GM21447 (cell line): Measurements from ENCODE around the gene EDNRB.
"Not testable (repeated sequence)": the region's sequence is repeated elsewhere in the genome, so short reads cannot be mapped to it uniquely, and the experiment has no call there.

Source experiments
- ATAC-seq: cut with Tn5 transposase; IDR thresholded peaks from one replicate; pipeline ENCODE4 v1.9.1; 2021; ENCODE audit not compliant: unreplicated experiment

Gene EDNRB

DNA sequence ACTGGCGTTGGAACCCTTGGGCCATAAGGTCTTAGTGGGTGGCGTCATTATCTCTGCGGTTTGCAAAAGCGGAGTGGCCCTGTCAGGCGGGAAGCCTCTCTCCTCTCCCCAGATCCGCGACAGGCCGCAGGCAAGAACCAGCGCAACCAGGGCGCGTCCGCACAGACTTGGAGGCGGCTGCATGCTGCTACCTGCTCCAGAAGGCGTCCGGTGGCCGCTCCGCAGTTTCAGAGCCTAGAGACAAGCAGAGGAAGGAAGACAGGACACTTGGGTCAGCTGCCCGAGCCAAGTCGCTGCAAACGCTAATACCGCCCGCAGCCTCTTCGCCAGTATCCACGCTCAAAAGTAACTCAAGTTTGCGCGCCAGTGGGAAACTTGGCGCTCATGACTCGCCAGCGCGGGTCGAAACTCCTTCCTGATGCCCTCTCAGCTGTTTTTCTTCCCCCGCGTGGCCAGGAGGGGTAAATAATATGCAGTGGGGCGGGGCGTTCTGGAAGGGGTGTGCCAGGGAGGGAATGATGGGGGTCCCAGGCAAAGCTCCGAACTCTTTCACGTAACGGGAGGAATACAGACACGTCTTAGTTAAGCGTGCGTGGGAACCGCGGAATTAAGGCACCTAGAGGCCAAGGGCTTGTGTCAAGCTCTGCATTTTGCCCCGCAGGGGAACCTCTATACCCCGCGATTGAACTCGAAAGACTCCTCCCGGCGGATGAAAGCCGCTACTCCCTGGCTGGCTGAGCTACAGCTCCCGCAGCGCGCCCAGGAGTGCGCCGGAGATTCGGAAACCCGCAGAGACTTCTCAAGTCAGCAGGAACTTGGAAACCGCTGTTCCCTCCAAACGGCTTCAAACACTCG, at the start of gene EDNRB:
Gene EDNRB (minus strand): TSS at position 441 of the 855 bp plus-strand sequence. CDS start 258 bp downstream, at position 183.
- no peak for ATAC-seq

DNA sequence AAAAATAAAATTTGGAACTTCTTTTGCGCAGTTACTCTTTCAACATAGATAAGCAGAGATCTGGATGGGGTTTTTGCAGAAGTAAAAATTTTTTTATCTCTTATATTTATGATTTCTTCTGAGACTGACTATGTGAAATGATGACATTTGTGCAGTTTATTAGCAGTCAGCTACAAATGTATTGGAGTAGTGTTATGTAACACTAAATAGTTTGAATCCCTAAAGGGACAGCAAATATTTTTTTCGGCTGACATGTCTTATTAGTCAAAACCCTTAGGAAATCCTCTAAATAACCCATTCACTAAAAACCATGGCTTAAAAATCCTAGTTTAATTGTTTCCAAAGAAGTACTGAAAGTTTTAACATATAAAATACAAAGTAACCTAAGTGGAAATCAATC, 48.0 kb upstream of the EDNRB start:
- no peak for ATAC-seq

DNA sequence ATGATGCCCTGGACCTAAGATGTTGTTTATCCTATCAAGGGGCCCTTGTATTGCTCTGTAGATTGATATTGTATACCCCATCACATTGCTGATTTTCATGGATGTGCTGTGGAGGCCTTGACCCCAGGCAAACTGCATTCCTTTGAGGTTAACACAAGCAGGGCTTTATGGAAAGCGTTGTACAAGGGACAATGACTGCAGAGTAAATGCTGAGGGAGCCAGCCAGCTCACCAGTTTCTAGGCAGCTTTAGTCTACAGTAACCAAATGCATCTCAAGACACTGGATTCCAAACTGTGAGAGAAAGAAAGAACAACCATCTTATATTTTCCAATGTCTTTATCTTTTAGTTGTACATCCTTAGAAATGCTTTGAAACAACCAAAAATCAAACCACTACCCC, 34.1 kb upstream of the EDNRB start:
- ATAC-seq = no peak

DNA sequence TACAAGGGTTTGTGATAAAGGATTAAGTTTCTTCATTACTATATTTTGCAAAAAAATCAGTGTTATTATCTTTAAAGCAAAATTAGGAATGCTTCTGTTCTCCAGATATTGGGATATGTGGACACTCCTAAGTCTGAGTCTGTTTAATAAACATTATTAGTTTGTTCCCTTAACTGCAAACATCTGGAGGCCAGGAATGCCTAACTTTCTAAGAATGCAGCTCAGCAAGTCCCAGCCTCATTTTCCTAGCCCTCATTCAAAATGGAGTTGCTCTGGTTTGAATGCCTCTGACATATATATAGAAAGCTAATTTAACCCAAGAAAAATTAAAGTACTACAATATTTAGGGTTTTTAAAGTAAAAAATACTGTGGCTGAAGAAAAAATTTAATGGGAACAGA, 33.6 kb upstream of the EDNRB start:
- ATAC-seq = no peak

DNA sequence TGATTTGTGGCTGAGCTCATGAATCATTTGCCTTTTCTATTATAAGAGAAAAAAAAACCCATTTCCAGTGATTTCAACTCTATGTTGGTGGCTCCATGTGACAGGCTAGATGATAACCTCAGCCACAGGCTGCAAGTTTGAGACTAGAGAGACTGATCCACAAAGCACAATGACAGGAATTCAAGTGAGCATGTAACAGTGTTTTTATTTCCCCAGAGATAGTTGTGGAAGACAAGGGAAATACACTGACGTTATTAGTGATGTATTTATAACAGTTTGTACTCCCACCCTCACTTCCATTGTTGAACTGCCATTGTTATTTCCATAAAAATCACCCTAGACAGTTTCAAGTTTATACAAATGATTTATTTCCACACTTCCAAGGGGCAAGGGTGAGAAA, 27.9 kb upstream of the EDNRB start:
- no peak for ATAC-seq

DNA sequence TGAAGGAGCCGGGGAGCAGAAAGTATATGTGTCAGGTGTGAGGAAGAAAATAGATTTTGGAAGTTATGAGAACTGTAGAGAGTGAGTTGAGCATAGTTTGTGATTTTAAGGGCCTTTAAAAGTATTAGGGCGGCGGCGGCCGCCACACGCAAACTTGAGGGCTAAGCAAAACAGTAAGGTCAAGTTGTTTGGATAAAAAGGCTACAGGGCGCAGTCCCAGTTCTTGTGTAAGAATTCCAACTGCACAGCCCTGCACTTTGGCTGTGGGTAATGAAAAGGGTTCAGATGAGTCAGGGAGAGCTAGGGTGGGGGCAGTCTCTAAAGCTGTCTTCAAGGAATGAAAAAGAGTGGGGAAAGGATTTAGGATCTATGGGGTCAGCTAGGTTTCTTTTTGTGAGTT, 16.4 kb upstream of the EDNRB start:
- not testable (repeated sequence) for ATAC-seq

DNA sequence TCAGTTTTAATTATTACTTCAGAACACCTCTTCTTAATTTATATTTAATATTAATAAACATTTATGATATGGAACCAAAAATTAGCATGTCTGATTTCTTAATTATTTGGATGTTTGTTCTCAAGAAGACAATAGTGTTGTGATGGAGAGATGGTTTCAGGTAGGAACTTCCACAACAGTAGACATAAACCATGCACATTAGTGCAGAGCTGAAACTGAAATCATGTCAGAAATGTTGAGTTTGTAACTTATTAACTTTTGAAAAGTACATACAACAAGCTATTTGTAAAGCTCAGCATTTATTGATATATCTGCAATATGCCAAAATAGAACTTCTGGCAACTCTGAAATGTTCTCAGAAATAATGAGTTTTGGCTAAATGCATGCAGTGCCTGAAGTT, 11.8 kb upstream of the EDNRB start:
- ATAC-seq = peak; percentile 91

DNA sequence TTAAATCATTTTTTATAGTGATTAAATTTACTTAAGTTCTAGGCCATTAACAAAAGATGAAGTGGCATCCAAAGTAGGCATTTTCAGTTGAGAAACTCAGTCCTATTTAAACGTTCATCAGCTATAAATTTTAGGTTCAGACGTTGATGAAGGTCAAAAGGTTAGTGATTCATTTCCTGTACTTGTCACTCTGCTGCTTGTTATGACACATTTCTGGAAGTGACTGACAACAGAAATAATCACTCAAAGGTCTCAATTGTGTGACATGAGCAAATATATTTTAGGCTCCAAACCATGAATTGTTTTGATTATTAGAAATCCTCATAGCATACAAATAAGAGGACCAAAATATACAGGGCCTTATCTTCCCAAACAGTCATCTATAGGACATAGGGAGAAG, 10.3 kb upstream of the EDNRB start:
- peak; percentile 78 for ATAC-seq

DNA sequence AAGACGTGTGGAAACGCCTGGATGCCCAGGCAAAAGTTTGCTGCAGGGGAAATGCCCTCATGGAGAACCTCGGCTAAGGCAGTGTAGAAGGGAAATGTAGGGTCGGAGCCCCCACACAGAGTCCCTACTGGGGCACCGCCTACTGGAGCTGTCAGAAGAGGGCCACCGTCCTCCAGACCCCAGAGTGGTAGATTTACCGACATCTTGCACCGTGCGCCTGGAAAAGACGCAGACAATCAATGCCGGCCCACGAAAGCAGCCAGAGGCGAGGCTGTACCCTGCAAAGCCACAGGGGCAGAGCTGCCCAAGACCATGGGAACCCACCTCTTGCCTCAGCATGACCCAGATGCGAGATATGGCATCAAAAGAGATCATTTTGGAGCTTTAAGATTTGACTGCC, 7.0 kb upstream of the EDNRB start:
- no peak for ATAC-seq

DNA sequence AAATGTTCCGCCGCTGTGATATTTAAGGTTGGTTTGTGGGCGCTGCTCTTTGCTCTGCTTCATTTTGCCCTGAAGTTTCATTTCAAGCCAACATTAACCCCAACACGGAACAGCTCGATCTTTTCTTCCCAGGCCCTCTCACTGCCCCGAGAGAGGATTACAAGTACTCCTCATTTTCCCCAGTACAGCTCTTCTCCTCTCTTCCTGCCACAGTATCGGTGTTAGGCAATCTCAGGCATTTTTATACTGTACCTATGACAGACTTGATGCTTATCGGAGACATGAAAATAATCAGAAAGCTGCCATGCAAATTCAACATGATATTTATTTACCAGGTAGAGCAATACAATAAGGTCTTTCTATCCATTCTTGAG, 1.3 kb upstream of the EDNRB start:
- ATAC-seq = no peak

DNA sequence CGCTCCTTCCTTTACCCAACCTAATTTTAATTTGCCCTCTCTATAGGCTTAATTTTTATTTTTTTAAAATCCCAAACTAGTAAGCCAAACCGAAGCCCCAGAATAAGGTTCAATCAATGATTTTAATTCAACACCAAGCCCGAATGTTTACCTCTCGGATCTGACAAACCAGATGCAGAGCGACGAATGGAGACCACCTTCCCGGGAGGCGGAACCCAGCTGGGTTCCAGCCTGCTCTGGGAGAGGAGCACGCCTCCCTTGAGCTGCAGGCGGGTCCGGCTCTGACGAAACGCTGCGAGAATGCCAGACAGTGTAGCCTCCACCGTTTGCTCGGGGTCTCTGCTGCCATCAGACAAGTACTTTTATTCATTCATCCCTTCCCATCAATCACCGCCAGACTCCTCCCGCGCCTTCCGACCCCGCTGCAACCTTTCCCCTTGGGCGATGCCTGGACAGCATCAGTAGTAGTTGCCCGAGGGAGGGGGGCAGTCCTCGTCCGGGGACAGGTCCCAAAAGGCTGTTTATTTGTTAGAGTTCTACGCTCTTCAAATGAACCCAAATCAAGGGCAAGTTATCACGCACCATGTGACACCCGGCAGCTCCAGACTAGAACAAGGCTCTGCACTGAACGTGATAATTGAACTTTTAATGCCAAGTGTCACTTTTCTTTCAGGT, 752 bp upstream of the EDNRB start:
- ATAC-seq = no peak

DNA sequence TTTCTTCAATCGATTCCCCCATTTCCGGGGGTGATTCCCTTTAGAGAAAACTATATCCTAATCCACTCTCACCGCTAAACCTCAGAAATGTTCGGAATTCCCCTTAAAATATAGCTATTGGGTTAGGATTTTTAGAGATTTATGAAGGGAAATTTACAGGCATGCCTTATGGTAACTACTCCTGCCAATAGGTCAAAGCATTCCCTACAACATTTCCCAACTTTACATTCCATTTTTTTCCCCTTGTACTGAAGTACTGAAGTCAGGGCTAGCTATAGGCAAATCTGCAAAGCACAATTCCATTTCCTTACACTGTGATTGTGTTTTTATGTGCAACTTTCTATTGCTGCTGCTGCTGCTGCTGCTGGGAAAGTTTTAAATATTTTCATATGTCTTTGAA, 2.1 kb downstream of the EDNRB start:
- ATAC-seq = no peak

DNA sequence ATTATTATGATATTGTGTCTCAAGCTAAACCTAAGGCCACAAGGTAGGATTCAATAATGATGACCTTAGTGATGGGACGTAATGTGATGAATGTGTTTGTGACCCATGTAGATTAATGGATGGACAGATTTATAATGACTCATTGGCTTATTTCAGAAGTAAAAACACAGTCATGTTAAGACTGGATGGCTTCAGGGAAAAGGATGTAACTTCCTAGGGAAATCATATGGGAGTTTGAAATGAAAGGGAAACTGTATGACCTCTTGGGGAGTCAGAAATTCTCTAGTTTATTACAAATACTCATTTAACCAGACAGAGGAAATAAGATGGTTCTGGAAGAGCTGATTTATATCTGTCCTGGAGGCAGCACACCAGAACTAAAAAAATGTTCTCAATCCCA, 2.9 kb downstream of the EDNRB start:
- no peak for ATAC-seq

DNA sequence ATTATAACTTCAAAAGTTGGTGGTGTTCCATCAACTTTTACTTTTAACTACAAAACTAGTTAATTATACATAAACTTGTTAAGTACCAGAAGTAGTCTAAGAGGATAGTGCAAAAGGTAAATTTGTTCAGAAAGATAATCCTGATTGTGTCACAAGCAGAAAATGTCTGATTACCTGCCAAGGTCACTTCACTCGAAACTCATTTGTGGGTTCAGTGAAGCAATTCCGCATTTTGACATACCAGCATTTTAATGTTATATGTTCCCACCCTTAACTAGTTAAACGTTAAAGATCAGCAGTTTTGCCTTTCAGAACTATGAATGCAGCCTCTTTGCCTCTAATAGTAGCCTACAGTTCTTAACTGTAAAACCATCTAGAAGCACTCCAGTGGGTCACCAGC, 5.6 kb downstream of the EDNRB start:
- ATAC-seq = no peak

DNA sequence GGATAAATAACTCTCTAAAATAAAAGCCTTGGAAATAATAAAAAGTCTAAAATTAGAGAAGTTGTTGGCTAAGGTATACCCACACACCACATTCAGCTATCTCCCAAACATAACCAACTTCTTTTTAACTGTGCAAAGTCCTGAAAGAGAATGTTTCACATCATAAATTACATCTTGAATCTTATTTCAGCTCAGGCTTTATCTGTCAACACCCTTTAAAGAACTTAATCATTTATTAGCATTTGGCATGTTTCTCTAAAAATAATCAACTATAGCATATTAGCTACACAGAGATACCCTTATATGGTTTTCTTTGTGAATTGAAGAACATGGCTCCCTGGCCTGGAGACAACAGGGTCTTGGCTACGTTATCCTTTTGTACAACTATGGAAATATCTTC, 6.9 kb downstream of the EDNRB start:
- no peak for ATAC-seq

DNA sequence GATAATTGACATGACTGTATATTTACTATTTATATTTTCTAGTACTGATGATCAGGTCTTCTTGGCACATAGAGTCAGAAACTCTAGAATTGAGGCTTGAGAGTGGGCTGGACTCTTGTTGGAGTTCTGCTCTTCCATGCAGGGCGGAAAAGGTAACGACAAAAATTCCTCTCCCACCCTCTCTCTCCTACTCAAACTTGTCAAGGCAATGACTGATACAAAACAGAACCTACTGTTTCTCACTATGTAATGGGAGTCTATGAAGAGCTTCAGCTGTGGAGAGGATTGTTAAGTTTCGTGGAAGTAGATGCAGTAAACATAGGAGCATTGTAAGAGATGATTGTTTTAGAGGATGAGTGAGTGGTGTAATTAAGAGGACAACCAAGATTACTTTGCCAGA, 8.8 kb downstream of the EDNRB start:
- ATAC-seq = no peak

DNA sequence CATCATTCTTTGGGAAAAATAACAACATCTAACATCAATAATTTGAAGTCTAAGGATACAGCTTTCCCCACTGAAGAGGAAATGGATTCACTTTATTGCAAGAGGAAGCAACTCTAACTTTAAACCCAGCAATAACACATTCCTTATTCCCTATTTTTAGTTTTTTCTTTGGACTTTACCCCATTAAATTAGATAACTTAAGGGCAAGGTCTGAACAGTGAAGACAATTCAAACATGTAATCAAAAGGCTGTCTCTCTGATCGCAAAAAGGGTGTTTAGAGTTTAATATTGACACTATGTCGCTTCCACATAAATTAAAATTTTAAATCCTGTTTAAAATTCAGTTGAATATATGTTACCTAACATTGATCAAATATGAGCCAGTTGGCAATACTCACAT, 10.1 kb downstream of the EDNRB start:
- ATAC-seq = no peak

DNA sequence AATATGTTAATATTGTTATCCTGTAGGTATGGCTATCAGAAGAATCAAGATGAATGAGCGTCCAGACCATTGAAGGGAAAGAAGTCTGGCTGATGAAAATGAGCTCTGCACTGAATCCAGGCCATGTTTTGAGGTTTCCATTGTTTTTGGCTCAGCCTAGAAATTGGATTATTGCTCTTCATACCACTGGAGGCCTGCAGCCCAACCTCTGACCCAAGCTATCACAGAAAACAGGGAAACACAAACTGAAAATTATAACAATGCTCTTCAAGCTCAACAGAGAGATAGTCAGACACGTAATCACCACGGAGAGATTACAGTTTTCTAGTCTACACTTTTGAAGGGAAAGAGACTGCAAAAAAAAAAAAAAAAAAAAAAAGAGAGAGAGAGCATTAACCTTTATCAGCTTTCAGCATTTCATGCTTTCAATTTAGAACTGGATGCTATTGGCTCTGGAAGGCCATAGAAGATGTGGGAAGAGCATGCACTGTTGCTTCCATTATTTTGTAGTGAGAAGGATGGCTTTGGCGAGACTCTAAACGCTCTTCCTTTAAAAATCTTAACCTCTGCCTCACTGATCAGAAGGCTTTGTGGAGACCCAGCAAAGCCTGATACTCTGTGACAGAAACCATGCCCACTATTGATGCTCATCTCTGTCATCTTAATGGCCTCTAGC, 10.8 kb downstream of the EDNRB start:
- ATAC-seq = no peak

DNA sequence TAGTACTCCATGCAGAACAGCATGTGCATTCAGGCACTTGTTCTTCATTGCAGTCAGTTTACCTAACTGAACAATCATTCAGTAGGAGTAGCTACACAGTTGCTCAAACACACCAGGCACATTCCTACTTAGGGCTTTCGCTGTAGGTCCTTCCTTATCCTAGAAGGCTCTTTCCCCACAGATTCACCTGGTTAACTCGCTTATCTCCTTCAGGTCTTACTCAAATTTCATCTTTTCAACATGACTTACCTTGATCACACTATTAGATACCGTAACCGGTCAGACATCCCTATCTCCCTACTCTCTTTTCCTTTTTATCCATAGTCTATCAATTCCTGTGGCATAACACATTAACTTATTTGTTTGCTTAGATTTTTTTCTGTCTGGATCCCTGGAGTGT, 14.6 kb downstream of the EDNRB start:
- no peak for ATAC-seq

DNA sequence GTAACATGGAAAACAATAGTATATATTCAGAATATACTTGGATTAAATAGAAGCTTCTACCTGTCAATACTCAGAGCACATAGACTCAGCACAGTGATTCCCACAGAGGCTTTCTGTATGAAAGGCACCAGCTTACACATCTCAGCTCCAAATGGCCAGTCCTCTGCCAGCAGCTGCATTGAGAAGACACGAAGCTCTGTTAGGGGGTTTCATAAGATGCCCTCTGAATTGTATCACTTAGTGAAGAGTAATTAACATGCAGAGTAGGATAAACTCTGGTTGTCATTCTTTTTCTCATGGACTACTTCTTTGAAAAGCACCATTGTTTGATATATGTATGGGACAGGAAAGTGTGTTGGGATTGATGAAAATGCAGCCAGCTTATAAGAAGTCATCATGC, 15.2 kb downstream of the EDNRB start:
- ATAC-seq = no peak

DNA sequence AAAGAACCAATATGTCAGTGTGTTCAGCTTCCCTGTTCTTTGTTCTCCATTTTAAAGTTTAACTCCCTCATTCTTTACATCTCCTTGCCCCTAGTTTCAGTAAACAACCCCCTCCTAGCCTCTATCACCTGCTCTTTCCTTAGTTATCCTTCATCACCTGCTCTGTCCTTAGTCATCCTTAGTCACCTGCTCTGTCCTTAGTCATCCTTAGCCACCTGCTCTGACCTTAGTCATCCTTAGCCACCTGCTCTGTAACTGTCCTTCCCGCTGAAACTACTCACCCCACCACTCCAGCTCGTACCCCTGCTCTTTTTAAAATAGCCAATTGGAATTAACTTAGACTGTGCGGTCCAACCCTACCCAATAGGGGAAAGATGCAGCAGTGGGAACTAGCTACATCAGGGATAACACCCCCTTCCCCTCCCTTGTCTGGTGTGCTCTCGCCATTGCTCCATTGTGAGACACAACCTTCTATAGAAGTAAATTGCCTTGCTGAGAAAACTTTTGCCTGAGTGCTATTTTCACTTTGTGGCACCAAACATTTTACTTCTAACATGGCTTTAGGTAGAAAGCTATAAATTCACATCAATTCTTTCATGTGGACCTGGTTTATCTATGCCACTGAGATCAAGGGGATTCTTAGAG, 16.2 kb downstream of the EDNRB start:
- ATAC-seq = no peak

DNA sequence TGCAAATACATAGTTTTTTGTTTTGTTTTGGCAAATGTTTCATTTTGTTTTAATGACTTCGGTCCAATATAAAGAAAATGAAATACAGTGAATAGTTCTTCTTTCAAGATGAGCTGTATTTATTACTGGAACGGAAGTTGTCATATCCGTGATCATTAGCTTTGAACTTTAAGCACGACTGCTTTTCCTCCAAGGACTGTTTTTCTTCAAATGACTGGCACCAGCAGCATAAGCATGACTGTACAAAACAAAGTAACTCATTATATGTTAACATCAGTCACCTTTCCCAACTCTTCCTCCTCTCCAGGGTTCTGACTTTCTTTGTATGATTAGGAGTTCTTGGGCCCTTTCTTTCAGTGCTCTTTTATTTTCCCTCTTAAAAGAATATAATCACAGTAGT, 20.5 kb downstream of the EDNRB start:
- peak; percentile 96 for ATAC-seq
